GM12874 (cell line): ENCODE measurements around the gene CWF19L1.

Source experiments
- TF ChIP-seq, protein P1 (sequence below): IDR thresholded peaks from 2 replicates; pipeline ENCODE4 v1.5.1; 2011; ENCODE audit warnings: low read depth, mild to moderate bottlenecking, control low read depth, low read length, moderate library complexity; ENCODE audit not compliant: insufficient read depth

CWF19L1 gene

DNA sequence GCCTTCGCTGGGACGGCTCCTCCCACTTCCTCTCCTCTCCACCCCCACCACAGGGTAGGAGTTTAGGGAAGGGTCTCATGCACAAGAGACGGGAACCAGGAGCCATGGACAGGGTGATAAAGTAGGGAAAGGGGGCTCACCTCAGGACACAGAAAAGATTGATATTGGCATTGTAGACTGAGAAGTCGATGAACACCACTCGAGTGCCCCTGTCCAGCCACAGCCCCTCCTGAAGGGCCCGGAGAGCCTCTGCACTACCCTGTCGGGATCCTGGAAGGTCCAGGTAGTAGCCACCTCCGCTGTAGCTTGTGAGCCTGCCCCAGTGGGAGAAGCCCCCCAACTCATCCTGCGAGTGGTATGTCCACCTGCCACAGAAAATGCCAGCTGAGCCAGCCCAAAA, 29.8 kb upstream of the CWF19L1 start:
- TF ChIP-seq, protein P1, sequence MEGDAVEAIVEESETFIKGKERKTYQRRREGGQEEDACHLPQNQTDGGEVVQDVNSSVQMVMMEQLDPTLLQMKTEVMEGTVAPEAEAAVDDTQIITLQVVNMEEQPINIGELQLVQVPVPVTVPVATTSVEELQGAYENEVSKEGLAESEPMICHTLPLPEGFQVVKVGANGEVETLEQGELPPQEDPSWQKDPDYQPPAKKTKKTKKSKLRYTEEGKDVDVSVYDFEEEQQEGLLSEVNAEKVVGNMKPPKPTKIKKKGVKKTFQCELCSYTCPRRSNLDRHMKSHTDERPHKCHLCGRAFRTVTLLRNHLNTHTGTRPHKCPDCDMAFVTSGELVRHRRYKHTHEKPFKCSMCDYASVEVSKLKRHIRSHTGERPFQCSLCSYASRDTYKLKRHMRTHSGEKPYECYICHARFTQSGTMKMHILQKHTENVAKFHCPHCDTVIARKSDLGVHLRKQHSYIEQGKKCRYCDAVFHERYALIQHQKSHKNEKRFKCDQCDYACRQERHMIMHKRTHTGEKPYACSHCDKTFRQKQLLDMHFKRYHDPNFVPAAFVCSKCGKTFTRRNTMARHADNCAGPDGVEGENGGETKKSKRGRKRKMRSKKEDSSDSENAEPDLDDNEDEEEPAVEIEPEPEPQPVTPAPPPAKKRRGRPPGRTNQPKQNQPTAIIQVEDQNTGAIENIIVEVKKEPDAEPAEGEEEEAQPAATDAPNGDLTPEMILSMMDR, result no peak

DNA sequence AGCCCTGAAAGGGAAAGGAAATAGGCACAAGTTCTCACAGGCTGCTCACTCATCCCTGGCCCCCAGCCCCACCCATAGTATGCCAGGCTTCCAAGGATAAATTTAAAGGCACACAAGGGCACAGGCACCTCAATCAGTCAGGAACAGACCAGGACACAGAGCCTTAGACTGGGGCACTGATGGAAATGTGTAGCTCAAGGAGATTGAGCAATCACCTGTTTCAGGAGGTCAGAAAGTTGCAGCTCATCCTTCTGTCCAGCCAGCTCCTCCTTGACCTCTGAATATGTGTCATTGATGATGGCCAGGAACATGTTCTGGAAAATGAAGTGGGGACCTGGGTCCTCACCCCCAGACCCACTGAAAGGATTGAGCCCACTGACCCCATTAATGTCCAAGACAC, 25.6 kb upstream of the CWF19L1 start:
- TF ChIP-seq, protein P1, result no peak

DNA sequence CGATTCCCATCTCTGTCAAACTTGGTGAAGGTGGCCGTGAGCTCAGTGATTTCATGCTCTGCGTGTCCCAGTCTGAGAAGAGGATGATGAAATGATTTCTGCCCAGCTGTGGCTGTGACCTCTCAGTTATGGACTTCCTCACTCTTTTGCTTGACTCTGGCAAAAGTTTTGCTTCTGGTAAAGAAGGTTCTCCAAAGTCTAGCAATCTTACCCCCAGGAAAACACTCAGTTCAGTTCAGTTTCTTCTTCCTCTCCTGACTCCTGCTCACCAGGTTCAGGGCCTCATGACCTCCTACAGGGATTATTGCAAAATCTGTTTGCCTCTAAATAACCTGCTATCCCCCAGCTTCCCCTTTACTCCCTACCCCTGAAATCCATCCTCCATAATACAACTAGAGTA, 23.9 kb upstream of the CWF19L1 start:
- TF ChIP-seq, protein P1, result no peak

GRCh38 chr10:100289641-100290040, 22.2 kb upstream of the CWF19L1 start:
- TF ChIP-seq, protein P1, result no peak

DNA sequence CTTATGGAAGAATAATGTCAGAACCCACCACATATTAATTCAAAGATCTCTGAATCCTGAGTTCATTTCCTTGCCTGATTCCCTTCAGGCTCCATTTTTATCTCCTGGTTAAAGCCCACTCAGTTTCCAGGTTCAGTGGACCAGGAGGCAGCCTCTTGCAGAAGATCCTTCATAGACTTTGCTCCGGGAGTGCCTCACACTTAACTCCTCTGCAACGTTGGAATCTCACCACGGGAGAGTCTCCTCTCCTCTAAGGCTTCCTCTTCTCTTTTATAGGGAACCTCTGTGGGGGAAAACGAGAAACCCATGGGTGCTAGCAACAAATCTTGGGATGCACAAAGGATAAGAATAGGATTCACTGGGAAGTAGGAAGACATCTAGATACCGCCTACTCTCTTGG, 20.8 kb upstream of the CWF19L1 start:
- TF ChIP-seq, protein P1, result no peak

DNA sequence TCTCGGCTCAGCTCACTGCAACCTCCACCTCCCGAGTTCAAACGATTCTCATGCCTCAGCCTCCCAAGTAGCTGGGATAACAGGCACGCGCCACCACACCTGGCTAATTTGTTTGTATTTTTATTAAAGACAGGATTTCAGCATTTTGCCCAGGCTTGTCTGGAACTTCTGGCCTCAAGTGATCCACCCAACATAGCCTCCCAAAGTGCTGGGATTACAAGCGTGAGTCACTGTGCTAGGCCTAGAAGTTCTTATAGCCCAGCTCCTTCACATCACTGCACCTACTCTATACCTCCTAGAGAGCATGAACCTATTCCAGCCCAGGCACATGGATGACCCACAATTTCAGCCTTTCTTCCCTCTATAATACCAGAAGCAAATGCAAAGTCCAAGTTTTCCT, 20.3 kb upstream of the CWF19L1 start:
- TF ChIP-seq, protein P1, result no peak

- TF ChIP-seq, protein P1, result 0 out of 2 replicates have a peak, but pooled peaks have one; percentile 6
Observed at GRCh38 chr10:100286051-100287033, 18.9 kb upstream of the CWF19L1 start, which contains the start of gene BLOC1S2. Gene BLOC1S2 (minus strand): TSS chr10:100286680. CDS start chr10:100286659, 21 bp downstream.
